ENCODE data around the gene COX11. TPM values are rescaled to one million over a fixed set of nuclear protein-coding genes. Genes with fewer than 3 reads are reported as not detected.

Gene COX11
- total and polyA plus RNA-seq, 2 of the 13 experiments (the other 11 are each of a cell fraction or from before 2014, with no cell fraction given): 103 to 203 TPM

DNA sequence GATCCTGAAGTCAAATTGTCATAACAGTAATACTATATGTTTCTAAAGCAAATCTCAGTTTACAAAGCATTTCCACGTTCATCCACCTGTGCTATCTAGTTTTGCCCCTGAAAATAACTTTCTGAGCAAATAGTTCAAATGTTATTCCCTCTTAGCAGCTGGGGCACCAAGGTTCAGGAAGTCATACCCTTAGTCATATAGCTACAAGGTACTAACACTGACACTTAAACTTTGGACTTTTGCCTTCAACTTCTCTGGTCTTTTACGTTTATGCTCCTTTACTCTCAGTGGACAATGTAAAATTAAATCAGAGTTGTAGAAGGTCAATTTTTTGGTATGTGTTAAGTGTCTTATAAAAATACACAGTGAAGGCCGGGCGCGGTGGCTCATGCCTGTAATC lies 33.0 kb downstream of the COX11 start:
- Histone ChIP-seq H3K27me3 (ENCODE audit: control insufficient read depth in 1 of 2, insufficient read depth in 2 of 2, low read length in 2 of 2) (no peaks in the 10 kb centered on the region), H3K79me2 (ENCODE audit: insufficient read depth, low read length) (no peaks in the 10 kb centered on the region), H3K4me3 (replicated peaks in 1 of 3; ENCODE audit: insufficient read depth in 1 of 3, low read depth in 2 of 3, low read length in 3 of 3) (no peak overlapping the region), H2AFZ (ENCODE audit: low read length) (no peak overlapping the region), H3K4me1 (ENCODE audit: insufficient read depth, low read length) (no peaks in the 10 kb centered on the region), H3K4me2 (ENCODE audit: low read depth, low read length) (no peak overlapping the region), H3K9me3 (ENCODE audit: low read length) (no peaks in the 10 kb centered on the region), H3K9ac (ENCODE audit: insufficient read depth, low read depth, low read length) (no peak overlapping the region), H4K20me1 (ENCODE audit: insufficient read depth, low read length) (no peaks in the 10 kb centered on the region), H3K36me3 (replicated peaks in 1 of 2; ENCODE audit: control insufficient read depth in 1 of 2, insufficient read depth in 2 of 2, low read length in 2 of 2) (peaks cover 18 to 59% of the 10 kb centered on the region in 2 experiments), H3K27ac (ENCODE audit: extremely low read length, insufficient read depth, low read length) (no peak overlapping the region)
- ATAC-seq (no peak), FAIRE-seq (no peak), DNase-seq (ENCODE audit: low spot score) (no peak)
- TF ChIP-seq, protein P1, sequence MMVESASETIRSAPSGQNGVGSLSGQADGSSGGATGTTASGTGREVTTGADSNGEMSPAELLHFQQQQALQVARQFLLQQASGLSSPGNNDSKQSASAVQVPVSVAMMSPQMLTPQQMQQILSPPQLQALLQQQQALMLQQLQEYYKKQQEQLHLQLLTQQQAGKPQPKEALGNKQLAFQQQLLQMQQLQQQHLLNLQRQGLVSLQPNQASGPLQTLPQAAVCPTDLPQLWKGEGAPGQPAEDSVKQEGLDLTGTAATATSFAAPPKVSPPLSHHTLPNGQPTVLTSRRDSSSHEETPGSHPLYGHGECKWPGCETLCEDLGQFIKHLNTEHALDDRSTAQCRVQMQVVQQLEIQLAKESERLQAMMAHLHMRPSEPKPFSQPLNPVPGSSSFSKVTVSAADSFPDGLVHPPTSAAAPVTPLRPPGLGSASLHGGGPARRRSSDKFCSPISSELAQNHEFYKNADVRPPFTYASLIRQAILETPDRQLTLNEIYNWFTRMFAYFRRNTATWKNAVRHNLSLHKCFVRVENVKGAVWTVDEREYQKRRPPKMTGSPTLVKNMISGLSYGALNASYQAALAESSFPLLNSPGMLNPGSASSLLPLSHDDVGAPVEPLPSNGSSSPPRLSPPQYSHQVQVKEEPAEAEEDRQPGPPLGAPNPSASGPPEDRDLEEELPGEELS (CRISPR knock-in tag; IDR thresholded peaks at IDR 0.05): no peak
- TF ChIP-seq, protein P2, sequence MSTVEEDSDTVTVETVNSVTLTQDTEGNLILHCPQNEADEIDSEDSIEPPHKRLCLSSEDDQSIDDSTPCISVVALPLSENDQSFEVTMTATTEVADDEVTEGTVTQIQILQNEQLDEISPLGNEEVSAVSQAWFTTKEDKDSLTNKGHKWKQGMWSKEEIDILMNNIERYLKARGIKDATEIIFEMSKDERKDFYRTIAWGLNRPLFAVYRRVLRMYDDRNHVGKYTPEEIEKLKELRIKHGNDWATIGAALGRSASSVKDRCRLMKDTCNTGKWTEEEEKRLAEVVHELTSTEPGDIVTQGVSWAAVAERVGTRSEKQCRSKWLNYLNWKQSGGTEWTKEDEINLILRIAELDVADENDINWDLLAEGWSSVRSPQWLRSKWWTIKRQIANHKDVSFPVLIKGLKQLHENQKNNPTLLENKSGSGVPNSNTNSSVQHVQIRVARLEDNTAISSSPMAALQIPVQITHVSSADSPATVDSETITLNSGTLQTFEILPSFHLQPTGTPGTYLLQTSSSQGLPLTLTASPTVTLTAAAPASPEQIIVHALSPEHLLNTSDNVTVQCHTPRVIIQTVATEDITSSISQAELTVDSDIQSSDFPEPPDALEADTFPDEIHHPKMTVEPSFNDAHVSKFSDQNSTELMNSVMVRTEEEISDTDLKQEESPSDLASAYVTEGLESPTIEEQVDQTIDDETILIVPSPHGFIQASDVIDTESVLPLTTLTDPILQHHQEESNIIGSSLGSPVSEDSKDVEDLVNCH (CRISPR knock-in tag; IDR thresholded peaks at IDR 0.05): no peak
- no peak for TF ChIP-seq SIN3B (IDR thresholded peaks at IDR 0.05; ENCODE audit: low read length)
- no peak for TF ChIP-seq ZNF792 (CRISPR knock-in tag; IDR thresholded peaks at IDR 0.05)
- TF ChIP-seq, protein P3, sequence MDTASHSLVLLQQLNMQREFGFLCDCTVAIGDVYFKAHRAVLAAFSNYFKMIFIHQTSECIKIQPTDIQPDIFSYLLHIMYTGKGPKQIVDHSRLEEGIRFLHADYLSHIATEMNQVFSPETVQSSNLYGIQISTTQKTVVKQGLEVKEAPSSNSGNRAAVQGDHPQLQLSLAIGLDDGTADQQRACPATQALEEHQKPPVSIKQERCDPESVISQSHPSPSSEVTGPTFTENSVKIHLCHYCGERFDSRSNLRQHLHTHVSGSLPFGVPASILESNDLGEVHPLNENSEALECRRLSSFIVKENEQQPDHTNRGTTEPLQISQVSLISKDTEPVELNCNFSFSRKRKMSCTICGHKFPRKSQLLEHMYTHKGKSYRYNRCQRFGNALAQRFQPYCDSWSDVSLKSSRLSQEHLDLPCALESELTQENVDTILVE (CRISPR knock-in tag; IDR thresholded peaks at IDR 0.05): no peak
- intact Hi-C loops (cut with micrococcal nuclease; ENCODE audit: unreplicated experiment): no loop called here
- no TSS peak for BruUV-seq (replicated peaks)
- CTCF ChIA-PET (ENCODE audit: low intra/inter-chr PET ratio, low total read pairs): no interaction called here
- WGBS (ENCODE audit: low lambda C conversion rate): 95% methylated on average over 5 of the region's 5 CpGs
- in situ Hi-C loops (cut with HindIII; ENCODE audit: extremely low pct_ligation_motif_present, low pct_unique_long_range_greater_than_20kb): no loop called here
- POLR2A ChIA-PET: no interaction called here
